ENCODE data around the gene NLGN3.
"Not testable (repeated sequence)": the region's sequence is repeated elsewhere in the genome, so short reads cannot be mapped to it uniquely, and the experiment has no call there.

The NLGN3 gene

GRCh38 chrX:71170660-71171059, 26.0 kb downstream of the NLGN3 start:
- no peak for DNase-seq

GRCh38 chrX:71171110-71171801, 26.6 kb downstream of the NLGN3 start:
- no peak for DNase-seq

DNA sequence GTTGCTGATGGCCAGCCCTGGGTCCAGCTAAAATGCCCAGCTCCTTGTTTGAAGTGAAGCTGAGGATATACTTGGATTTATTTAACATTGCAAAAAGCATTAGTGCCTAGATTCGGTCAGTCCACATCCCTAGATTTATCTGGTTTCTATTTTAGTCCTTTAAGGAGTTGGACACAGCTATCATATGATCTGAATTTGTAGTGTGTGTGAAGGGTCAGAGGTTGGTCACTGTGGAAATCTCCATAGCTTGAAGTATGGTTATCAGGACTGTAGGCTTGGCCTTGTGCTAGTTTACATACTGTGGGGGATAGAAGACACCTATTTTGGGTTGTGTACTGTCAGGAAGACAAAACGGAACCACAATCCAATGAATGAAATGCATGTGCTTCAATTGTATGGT, 28.8 kb downstream of the NLGN3 start:
- no peak for DNase-seq

GRCh38 chrX:71174795-71175194, 30.2 kb downstream of the NLGN3 start:
- DNase-seq: no peak

DNA sequence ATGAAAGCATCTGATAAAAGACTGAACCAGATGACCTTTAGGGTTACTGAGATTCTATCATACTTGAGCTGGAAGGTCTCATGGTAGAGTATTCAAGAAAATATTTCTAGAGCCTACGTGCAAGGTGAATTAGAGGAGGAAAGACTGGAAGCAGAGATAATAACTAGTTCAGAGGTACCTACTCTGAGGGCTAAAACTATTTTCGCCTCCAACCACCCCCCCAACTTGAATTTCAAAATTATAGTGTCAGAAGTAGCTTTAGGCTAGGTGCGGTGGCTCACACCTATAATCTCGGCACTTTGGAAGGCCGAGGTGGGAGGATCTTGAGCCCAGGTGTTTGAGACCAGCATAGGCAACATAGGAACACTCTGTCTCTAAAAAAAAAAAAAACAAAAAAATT, 30.9 kb downstream of the NLGN3 start:
- no peak for DNase-seq

DNA sequence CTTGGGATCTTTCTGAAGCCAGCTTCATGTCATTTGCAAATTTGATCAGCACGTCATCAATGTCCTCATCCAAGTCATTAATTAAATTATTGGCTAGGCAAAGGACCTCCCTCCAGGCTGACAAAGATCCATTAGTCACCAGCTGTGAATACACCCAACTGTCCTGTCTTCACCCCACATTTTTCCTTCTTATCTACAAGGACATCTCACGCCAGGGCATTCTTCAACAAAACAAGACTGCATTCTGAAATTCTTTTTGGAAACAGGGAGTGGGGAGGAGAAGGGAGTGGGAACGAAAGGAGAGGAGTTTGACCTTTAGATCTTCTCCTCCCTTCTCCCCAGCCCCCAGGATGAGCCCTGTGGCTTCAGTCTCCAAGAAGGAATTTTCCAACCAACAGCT, 32.7 kb downstream of the NLGN3 start:
- DNase-seq: no peak

GRCh38 chrX:71178908-71179307, 34.3 kb downstream of the NLGN3 start:
- peak; percentile 34 for DNase-seq

DNA sequence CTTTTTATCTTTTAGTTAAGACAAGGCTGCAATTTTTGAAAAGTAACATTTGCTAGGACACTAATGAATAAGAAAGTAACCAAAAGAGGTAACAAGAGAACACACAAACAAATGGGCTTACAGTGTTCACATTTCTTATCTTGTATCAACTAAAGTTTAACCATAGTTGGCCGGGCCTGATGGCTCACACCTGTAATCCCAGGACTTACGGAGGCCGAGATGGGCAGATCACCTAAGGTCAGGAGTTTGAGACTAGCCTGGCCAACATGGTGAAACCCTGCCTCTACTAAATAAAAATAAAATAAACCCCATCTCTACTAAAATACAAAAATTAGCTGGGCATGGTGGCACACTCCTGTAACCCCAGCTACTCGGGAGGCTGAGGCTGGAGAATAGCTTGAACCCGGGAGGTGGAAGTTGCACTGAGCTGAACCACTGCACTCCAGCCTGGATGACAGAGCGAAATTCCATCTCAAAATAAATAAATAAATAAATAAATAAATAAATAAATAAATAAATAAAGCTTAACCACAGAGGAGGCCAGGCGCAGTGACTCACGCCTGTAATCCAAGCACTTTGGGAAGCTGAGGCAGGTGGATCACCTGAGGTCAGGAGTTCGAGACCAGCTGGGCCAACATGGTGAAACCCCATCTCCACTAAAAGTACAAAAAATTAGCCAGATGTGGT, 36.1 kb downstream of the NLGN3 start:
- not testable (repeated sequence) for DNase-seq

DNA sequence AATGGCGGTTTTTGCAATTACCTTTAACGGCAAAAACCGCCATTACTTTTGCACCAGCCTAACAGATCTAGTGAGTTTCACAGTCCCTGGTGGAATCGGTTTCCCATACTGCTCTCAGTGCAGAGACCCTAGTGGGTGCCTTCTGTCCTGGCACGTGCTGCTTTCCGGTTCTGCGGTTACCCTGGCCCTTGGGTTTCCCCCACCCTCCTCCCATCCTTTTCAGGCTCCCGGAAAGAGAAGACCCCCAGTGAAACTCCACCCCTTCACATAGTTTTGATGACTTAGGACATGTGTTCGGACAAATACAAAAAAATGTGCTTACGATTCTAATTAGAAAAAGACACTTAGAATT, 36.9 kb downstream of the NLGN3 start:
- DNase-seq: no peak

DNA sequence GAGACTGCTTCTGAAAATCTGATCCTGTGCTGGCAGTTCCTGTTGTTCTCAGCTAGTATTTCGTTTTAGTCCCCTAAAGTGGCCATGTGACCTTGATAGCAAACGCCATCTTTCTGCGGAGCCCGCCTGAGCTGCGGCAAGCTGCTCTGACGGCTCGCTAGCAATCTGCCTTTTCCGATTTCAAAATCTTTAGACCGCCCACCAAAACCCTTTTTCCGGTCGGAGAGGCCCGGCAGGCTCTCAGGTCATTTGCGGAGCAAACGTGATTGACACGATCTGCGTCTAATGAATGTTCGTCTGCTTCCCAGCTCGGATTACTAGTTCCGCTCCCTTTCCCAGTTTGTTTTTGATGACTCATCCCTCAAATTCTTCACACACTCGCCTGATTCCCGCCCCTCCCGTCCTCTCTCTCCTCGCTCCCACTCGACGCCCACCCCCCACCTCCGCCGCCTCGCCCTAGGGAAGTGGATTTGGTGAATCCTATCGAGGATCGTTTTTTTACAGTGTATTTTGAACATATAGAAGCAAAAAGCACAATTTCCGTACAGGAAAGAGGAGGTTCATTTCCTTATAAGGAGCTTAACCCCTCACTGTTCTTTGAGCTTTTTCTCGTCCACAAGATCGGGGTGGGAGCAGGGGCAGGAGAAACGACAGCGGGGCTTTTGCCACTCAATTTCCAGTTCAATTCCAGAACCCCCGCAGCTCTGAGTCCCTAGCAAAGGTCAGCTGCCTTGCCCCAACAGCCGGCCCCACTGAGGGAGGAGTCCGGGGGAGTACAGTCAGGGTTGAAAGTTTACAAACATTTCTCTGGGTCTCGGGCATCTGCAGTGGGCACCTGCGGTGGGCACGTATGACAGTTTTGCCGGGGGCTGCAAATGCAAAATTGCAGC, 37.5 kb downstream of the NLGN3 start:
- peak; percentile 85 for DNase-seq

- DNase-seq: no peak
Measured at GRCh38 chrX:71182871-71183270, 38.2 kb downstream of the NLGN3 start.

GRCh38 chrX:71183341-71183740, 38.7 kb downstream of the NLGN3 start:
- no peak for DNase-seq

- DNase-seq: no peak
Measured at GRCh38 chrX:71184092-71184491, 39.5 kb downstream of the NLGN3 start.

GRCh38 chrX:71184803-71185495, 40.3 kb downstream of the NLGN3 start:
- no peak for DNase-seq

- no peak for DNase-seq
Measured at GRCh38 chrX:71191248-71191647, 46.6 kb downstream of the NLGN3 start.

GRCh38 chrX:71195964-71196649, 51.5 kb downstream of the NLGN3 start:
- peak; percentile 42 for DNase-seq

GRCh38 chrX:71198066-71198465, 53.4 kb downstream of the NLGN3 start:
- DNase-seq: peak; percentile 6

- DNase-seq: no peak
Measured at GRCh38 chrX:71199252-71200008, 54.8 kb downstream of the NLGN3 start.

DNA sequence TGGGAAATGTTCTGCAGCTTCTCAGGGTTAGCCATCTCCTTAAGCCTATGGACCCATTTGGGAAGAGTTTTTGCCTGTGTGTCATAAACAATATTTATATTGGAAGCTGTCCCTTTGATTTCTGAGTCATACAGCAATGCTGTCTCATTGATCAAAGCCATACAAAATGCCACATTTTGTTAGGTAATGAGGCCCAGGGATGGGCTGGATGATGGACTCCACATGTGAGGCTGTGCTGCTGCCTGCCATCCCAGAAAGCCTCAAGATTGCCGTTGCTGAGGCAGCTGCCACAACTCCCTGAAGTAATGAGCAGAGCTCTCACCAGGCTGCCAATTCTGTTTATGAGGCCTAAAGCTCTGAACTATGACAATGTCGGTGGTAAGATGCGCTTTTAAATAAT, 66.2 kb downstream of the NLGN3 start:
- no peak for DNase-seq

GRCh38 chrX:71212536-71212935, 67.9 kb downstream of the NLGN3 start:
- DNase-seq: no peak

DNA sequence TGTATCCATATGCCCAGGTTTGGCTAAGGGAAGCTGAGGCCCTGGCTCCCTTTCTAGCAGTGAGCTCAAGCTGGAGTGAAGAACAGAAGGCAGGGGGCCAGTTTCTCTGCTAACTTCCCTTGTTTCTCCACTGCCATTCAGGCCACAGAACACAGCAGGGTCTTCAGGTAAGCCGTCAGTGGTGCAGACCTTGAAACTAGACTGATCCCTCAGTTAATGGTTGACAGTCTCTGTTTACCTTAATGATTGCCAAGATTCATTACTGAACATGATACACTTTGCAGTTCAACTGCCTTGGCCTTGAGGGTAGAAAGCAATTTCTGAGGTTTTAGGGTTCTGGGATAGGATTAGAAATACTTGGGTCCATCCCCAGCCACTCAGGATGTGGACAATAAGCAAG, 69.5 kb downstream of the NLGN3 start:
- no peak for DNase-seq
